ENCODE data around the gene ROS1. TPM values are rescaled to one million over a fixed set of nuclear protein-coding genes. Genes with fewer than 3 reads are reported as not detected.
"Not testable (repeated sequence)": the region's sequence is repeated elsewhere in the genome, so short reads cannot be mapped to it uniquely, and the experiment has no call there.

The ROS1 gene
- total RNA-seq, 2 experiments from 2014 or later: not detected

DNA sequence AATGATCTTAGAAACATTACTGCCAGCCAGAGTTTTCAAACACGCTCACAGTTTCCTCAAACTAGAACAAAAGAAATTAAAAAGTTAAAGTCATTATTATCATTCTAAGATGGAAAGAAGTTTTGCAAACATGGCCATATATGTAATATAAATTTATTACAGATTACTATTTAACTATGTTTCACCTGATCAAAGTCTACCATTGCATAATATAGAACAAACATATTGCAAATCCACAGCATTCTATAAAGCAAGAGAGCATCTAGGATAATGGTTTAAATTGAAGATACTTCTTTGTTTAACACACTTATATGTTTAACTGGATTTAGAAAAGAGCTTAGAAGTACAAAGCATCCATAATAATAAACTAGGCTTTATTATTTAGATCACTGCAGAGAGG, 30.5 kb upstream of the ROS1 start:
- ChIA-PET POLR2A (no interaction called here), CTCF (interaction anchor here (1.4 to 1.5 kb wide), 2 partner anchors 52 to 99 kb away, joined by 3 to 5 read pairs; no protein-coding TSS in a partner anchor)
- peaks cover 3% of the 10 kb centered on the region for H3K4me1 Mint-ChIP-seq
- no peak for DNase-seq
- no peak overlapping the region for H3K27ac Mint-ChIP-seq
- no peaks in the 10 kb centered on the region for H3K36me3 Mint-ChIP-seq (ENCODE audit: low read depth)
- no peak overlapping the region for H3K4me3 Mint-ChIP-seq
- no peaks in the 10 kb centered on the region for H3K27me3 Mint-ChIP-seq
- no peaks in the 10 kb centered on the region for H3K9me3 Mint-ChIP-seq

DNA sequence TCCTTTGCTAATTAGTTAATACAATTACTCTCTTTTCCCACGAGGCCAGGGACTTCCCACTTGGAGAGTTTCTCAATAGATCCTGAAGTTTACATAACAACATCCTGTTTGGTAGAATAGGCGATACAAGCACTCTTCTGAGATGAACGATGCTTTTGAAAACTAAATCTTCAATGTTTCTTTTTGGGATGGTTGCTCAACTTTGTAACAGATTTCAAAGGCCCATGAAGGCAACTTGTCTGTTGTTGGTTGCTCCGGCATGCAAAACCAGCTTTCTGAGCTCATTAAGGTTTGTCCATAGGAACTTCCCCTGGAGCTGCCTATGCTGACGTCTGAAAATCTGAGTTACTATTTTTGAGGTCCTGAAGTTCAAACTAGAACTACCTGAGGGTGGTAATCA, 25.9 kb upstream of the ROS1 start:
- CTCF ChIA-PET: interaction anchor here (0.7 to 4.1 kb wide), 7 partner anchors 8 to 152 kb away, joined by 3 to 72 read pairs (median 5); partner anchors contain the start of gene GOPC
- Mint-ChIP-seq H3K4me1 (no peaks in the 10 kb centered on the region), H3K36me3 (ENCODE audit: low read depth) (no peaks in the 10 kb centered on the region), H3K27ac (no peak overlapping the region), H3K4me3 (no peak overlapping the region), H3K9me3 (no peaks in the 10 kb centered on the region), H3K27me3 (peaks cover 24% of the 10 kb centered on the region)
- POLR2A ChIA-PET: interaction anchor here (1.0 to 2.1 kb wide), 2 partner anchors 30 to 151 kb away, joined by 3 to 5 read pairs; partner anchors contain the start of gene GOPC
- DNase-seq: no peak

DNA sequence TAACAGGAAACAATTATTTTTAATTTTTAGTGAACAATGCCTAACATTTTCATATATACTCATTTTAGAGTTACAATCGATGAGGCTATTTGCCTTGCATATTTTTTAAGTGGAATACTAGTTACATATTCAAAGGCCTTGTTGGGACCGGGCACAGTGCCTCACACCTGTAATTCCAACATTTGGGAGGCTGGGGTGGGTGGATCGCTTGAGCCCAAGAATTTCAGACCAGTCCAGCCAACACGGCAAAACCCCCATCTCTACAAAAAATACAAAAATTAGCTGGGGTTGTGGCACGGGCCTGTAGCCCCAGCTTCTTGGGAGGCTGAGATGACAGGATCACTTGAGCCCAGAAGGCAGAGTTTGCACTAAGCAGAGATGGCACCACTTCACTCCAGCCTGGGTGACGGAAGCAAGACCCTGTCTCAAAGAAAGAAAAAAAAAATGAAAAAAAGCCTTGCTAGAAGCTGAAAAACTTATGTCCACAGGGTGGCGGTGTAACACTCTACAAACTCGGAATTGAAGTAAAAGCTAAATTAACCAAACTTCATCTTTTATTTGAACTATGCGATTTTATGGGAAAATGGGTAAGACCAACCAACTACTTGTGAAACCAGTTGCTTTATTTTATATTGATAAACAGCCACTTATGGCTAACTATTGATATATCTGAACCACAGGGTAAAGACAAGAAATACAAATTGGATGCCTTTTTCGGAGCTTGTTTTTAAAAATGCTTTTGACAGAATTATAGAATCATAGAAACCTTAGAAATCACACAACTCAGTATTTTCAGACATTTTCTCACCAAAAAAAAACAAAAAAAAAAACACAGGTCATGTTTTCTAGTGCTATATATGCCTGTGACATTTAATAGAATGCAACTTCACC, 24.1 kb upstream of the ROS1 start:
- DNase-seq: peak; percentile 59
- Mint-ChIP-seq H3K27ac (no peak overlapping the region), H3K27me3 (peaks cover 31% of the 10 kb centered on the region), H3K9me3 (no peaks in the 10 kb centered on the region), H3K36me3 (ENCODE audit: low read depth) (no peaks in the 10 kb centered on the region), H3K4me3 (no peak overlapping the region), H3K4me1 (no peaks in the 10 kb centered on the region)
- POLR2A ChIA-PET: interaction anchor here (0.7 to 2.4 kb wide), 6 partner anchors 33 to 1447 kb away, joined by 3 to 9 read pairs (median 6); partner anchors contain the start of genes DCBLD1 and GOPC
- CTCF ChIA-PET: interaction anchor here (0.5 to 4.1 kb wide), 28 partner anchors 8 to 1131 kb away, joined by 3 to 72 read pairs (median 4); partner anchors contain the start of genes DCBLD1 and GOPC

DNA sequence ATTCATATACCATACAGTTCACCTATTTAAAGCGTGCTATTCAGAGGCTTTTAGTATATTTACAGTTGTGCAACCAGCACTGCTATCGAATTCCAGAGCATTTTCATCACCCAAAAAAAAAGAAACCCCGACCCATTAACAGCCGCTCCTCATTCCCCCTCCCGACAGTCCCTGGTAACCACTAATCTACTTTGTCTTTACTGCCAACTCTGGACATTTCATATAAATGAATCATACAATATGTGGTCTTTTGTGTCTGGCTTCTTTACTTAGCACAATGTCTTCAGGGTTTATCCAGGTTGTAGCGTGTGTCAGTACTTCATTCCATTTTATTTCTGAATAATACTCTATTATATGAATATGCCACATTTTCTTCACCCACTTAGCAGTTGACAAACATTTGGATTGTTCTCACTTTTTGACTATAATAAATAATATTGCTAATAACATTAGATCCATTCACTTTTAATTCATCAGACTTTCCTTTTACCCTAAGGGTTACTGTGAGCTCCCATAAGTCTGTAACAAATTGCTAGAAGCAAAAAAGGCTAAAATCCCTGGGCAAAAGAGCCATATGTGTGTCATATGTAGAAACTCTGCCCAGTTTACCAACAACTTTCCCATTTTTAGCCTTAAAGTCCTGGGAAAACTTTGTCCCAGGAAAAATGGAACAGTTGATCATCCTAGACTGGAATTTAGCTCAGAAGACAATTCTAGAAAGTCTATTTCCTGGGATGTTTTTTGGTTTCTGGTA, 23.2 kb upstream of the ROS1 start:
- Mint-ChIP-seq H3K4me1 (no peaks in the 10 kb centered on the region), H3K27ac (no peak overlapping the region), H3K4me3 (no peak overlapping the region), H3K36me3 (ENCODE audit: low read depth) (no peaks in the 10 kb centered on the region), H3K27me3 (peaks cover 34% of the 10 kb centered on the region), H3K9me3 (no peaks in the 10 kb centered on the region)
- ChIA-PET CTCF (interaction anchor here (1.1 to 4.1 kb wide), 14 partner anchors 8 to 155 kb away, joined by 3 to 72 read pairs (median 5); partner anchors contain the start of genes DCBLD1 and GOPC), POLR2A (interaction anchor here (1.0 to 2.4 kb wide), 4 partner anchors 16 to 153 kb away, joined by 3 to 9 read pairs (median 8); partner anchors contain the start of genes DCBLD1 and GOPC)
- no peak for DNase-seq

DNA sequence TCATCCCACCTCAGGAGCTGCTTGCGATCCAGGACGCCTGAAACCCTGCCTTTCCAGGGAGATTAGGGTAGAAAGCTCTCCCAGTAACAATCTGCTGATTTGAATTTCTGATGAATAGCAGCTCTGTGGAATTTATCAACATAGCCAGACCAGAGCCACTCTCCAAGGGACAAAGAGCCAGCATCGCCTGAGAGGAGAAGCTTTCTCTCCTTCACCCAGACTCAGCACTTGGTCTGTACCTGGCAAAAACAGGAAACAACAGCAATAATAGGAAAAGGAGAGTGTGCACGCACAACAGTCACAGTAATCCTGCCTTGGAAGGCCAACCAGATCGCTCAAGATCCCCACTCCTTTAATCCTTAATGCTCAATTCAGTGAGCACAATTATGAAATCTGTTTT, 22.3 kb upstream of the ROS1 start:
- POLR2A ChIA-PET: interaction anchor here (1.0 to 2.4 kb wide), 2 partner anchors 17 to 101 kb away, joined by 3 to 8 read pairs; no protein-coding TSS in a partner anchor
- CTCF ChIA-PET: interaction anchor here (1.6 kb wide), 1 partner anchor 110 kb away, joined by 3 read pairs; no protein-coding TSS in a partner anchor
- no peaks in the 10 kb centered on the region for H3K4me1 Mint-ChIP-seq
- no peaks in the 10 kb centered on the region for H3K36me3 Mint-ChIP-seq (ENCODE audit: low read depth)
- DNase-seq: no peak
- no peak overlapping the region for H3K27ac Mint-ChIP-seq
- no peak overlapping the region for H3K4me3 Mint-ChIP-seq
- H3K9me3 Mint-ChIP-seq: no peaks in the 10 kb centered on the region
- peaks cover 38% of the 10 kb centered on the region for H3K27me3 Mint-ChIP-seq

DNA sequence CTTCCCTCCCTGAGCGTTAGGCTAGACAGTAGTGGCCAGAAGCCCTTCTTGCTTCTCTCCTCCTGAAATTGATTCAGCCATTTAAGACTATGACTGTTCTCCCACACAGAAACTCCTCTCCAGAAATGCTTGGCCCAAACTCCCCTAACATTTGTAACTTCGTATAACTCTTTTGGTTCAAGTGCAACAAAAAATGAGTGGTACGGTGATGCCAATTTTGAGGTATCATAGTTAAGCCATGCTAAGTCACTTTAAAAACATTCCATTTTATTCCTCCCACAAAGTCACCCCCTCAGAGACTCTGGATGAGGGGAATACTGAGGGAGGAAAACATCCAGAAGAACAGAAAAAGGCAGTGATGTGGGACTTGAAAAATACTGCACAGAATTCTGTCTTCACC, 21.1 kb upstream of the ROS1 start:
- Mint-ChIP-seq H3K36me3 (ENCODE audit: low read depth) (no peaks in the 10 kb centered on the region), H3K4me1 (no peaks in the 10 kb centered on the region), H3K9me3 (no peaks in the 10 kb centered on the region), H3K27ac (no peak overlapping the region), H3K4me3 (no peak overlapping the region), H3K27me3 (peaks cover 46% of the 10 kb centered on the region)
- ChIA-PET CTCF (interaction anchor here (1.6 kb wide), 1 partner anchor 111 kb away, joined by 3 read pairs; no protein-coding TSS in a partner anchor), POLR2A (no interaction called here)
- no peak for DNase-seq

DNA sequence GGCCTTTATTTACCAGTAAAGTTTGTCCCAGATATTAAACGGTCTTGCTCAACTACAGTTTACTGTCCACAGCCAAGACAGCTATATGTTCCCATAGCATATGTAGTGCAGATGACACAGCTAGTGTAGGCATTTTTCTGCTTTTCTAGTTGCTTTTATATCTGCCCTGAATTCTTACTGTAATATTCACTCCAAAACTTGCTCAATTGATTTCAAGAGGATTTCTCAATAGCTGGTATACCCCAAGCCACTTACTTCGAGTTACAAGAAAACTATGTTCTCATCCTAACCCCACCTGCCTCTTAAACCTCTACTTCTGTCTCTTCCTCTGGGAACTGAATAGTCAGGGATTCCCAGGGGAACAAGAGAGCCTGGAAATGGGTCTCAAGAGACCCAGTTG, 18.9 kb upstream of the ROS1 start:
- H3K9me3 Mint-ChIP-seq: no peaks in the 10 kb centered on the region
- no peak overlapping the region for H3K27ac Mint-ChIP-seq
- no peak for DNase-seq
- ChIA-PET POLR2A (interaction anchor here (1.4 kb wide), 1 partner anchor 158 kb away, joined by 3 read pairs; the partner anchor contains the start of gene GOPC), CTCF (interaction anchor here (0.7 to 1.0 kb wide), 3 partner anchors 153 to 160 kb away, joined by 3 to 5 read pairs (median 4); partner anchors contain the start of gene GOPC)
- H3K36me3 Mint-ChIP-seq (ENCODE audit: low read depth): no peaks in the 10 kb centered on the region
- no peak overlapping the region for H3K4me3 Mint-ChIP-seq
- peaks cover 46% of the 10 kb centered on the region for H3K27me3 Mint-ChIP-seq
- no peaks in the 10 kb centered on the region for H3K4me1 Mint-ChIP-seq

DNA sequence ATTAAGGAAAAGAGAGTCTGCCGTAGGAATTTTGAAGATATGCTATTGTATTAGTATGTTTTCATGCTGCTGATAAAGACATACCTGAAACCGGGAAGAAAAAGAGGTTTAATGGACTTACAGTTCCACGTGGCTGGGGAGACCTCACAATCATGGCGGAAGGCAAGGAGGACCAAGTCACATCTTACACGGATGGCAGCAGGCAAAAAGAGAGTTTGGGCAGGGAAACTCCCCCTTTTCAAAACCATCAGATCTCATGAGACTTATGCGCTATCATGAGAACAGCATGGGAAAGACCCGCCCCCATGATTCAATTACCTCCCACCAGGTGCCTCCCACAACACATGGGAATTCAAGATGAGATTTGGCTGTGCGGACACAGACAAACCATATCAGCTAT, 16.6 kb upstream of the ROS1 start:
- H3K4me3 Mint-ChIP-seq; DNase-seq; CTCF ChIA-PET; H3K9me3 Mint-ChIP-seq; H3K4me1 Mint-ChIP-seq; POLR2A ChIA-PET; H3K36me3 Mint-ChIP-seq (ENCODE audit: low read depth); H3K27ac Mint-ChIP-seq: not testable (repeated sequence)
- peaks cover 29% of the 10 kb centered on the region for H3K27me3 Mint-ChIP-seq

DNA sequence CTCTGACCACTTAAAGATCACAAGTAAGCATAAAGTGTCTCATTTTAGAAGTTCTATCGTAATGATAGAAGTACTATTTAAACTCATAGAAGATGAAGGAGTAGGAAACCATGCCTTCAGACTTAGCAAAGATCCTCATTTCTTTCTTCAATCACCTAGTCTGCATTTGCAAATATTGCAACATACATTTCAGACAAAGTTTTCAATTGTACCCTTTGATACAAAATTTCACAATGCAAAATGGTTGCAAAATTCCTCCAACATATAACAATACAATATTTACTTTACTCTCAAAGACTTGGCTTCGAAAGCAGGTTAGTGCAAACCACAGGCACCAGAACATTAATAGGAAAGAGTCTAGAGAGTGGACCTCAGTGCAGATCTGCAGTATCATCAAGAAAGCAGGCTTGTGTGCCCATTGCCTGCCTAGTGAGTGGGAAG, 16.1 kb upstream of the ROS1 start:
- H3K4me1 Mint-ChIP-seq: no peaks in the 10 kb centered on the region
- no peaks in the 10 kb centered on the region for H3K36me3 Mint-ChIP-seq (ENCODE audit: low read depth)
- no peak overlapping the region for H3K27ac Mint-ChIP-seq
- no peak overlapping the region for H3K4me3 Mint-ChIP-seq
- no peaks in the 10 kb centered on the region for H3K9me3 Mint-ChIP-seq
- DNase-seq: no peak
- CTCF ChIA-PET: interaction anchor here (1.4 kb wide), 1 partner anchor 8 kb away, joined by 5 read pairs; no protein-coding TSS in a partner anchor
- H3K27me3 Mint-ChIP-seq: peaks cover 27% of the 10 kb centered on the region
- POLR2A ChIA-PET: no interaction called here

DNA sequence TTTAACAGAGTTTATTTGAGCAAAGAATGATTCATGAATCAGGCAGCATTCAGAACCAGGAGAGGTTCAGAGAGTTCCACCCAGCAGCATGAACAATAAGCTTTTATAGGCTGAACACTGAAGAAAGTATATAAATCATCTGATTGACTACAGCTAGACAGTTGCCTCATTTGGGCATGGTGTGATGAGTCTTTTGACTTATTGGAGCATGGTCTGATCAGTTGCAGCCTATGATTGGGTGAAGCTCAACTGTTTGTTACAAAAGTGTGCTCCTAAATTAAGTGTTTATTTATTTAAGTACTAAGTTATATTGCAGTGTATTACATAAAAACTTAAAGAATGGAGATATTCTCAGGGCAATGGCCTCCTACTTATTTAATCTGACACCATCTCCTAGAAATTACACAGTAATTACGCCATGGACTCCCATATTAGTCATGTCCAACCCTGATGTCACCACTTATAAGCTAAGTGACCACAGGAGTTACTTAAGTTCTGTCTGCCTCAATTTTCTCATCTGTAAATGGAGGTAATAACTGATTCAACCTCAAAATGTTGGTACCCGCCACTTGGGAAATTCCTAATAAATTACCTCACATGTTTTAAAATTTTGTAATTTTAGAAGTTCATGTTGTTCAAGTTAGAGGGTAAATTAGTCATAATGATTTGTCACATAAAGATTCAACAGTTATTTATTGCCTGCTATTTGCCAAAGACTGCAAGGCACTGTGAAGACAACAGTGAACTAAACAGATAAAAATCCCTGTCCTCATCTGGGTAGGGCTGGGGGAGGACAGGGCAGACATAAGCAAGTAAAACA, 15.2 kb upstream of the ROS1 start:
- ChIA-PET POLR2A (no interaction called here), CTCF (interaction anchor here (1.4 kb wide), 1 partner anchor 9 kb away, joined by 5 read pairs; no protein-coding TSS in a partner anchor)
- H3K4me3 Mint-ChIP-seq: no peak overlapping the region

DNA sequence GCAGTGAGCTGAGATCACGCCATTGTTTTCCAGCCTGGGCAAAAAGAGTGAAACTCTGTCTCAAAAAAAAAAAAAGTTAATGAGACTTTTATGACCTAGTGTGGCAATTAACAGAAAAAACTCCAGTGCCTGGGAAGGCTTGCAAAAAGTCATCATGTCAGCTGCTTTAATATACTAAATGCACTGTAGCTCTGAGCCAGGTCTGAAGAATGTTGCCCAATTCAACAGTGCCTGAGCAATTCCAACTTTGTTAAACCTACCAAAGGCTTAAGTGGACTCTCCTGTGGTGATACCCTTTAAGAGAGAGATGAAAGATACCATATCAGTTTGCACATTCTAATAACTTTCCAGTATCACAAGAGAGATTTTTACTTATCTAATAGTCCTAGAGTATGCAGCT, 6.5 kb upstream of the ROS1 start:
- ChIA-PET CTCF (interaction anchor here (0.6 to 1.1 kb wide), 2 partner anchors 18 to 136 kb away, joined by 3 to 4 read pairs; no protein-coding TSS in a partner anchor), POLR2A (no interaction called here)
- no peaks in the 10 kb centered on the region for H3K4me1 Mint-ChIP-seq
- peaks cover 36% of the 10 kb centered on the region for H3K27me3 Mint-ChIP-seq
- no peak overlapping the region for H3K4me3 Mint-ChIP-seq
- no peak for DNase-seq
- H3K9me3 Mint-ChIP-seq: no peaks in the 10 kb centered on the region
- no peak overlapping the region for H3K27ac Mint-ChIP-seq
- H3K36me3 Mint-ChIP-seq (ENCODE audit: low read depth): no peaks in the 10 kb centered on the region

More for the DNA sequence above, 15.2 kb upstream of the ROS1 start:
- Mint-ChIP-seq H3K27ac (no peak overlapping the region), H3K4me1 (no peaks in the 10 kb centered on the region), H3K27me3 (peaks cover 26% of the 10 kb centered on the region), H3K36me3 (ENCODE audit: low read depth) (no peaks in the 10 kb centered on the region), H3K9me3 (no peaks in the 10 kb centered on the region)
- no peak for DNase-seq

DNA sequence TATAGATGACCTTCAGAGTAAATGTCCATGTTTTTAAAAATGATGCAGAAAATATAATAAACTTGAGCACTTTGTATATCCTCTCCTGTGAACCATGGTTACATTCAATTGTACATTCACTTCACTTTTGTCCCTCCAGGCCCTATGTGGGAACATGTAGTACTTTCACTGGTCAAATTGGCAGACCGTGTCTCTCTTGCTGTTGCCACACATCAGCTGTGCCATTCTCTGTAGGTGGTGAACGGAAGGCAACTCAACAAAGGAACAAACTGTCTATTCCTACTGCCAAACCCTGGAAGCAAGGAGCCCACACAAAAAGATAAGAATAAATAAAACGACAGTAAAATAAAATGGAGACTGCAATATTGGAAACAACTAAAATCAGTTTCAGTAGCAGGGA, 2.0 kb downstream of the ROS1 start:
- H3K27me3 Mint-ChIP-seq: peaks cover 31% of the 10 kb centered on the region
- ChIA-PET CTCF (no interaction called here), POLR2A (no interaction called here)
- H3K9me3 Mint-ChIP-seq: no peaks in the 10 kb centered on the region
- no peaks in the 10 kb centered on the region for H3K4me1 Mint-ChIP-seq
- DNase-seq: no peak
- no peak overlapping the region for H3K27ac Mint-ChIP-seq
- no peak overlapping the region for H3K4me3 Mint-ChIP-seq
- H3K36me3 Mint-ChIP-seq (ENCODE audit: low read depth): no peaks in the 10 kb centered on the region

Data from activated CD4-positive, alpha-beta memory T cell treated with anti-CD3 and anti-CD28 coated beads, Interleukin-2, amount 10 ng/mL, durations not matched to agents 7 days and 5 days (primary cell).